RWPE1 (cell line): ENCODE data around the gene TSC22D2.

ENCODE experiments used
- CTCF ChIA-PET: fragments of 350-600 bp; sonication (Branson Sonifier 250); formaldehyde crosslinking; extraction: SDS; loops from one replicate; lab custom pipeline; 2021; lab: Yijun Ruan, JAX
- POLR2A ChIA-PET: fragments of 400-600 bp; formaldehyde crosslinking; extraction: SDS; loops from one replicate; lab custom pipeline; 2020; ENCODE audit warnings: antibody characterized with exemption; ENCODE audit not compliant: low non-redundant PET; lab: Yijun Ruan, JAX
- DNase-seq: peaks from one replicate; pipeline ENCODE4 v3.0.0; 2012; ENCODE audit warnings: low spot score
- H3K27ac ChIP-seq: fragments of 450-650 bp; 2 replicates; pipeline ENCODE4 v1.5.1; 2017
- CTCF ChIP-seq: fragments of 450-650 bp; conservative IDR thresholded peaks from 2 replicates; pipeline ENCODE4 v1.5.1; 2017; ENCODE audit warnings: low read depth, mild to moderate bottlenecking

The TSC22D2 gene

GRCh38 chr3:150391161-150391560 is 16.9 kb upstream of the TSC22D2 start:
- TF ChIP-seq CTCF, result no peak
- CTCF ChIA-PET, result interaction anchor here (0.9 kb wide), 1 partner anchor 13 kb away, joined by 4 read pairs; no protein-coding TSS in a partner anchor
- H3K27ac ChIP-seq, result no peak overlapping the region
- POLR2A ChIA-PET, result no interaction called here
- no peak for DNase-seq

- ChIA-PET POLR2A (no interaction called here), CTCF (no interaction called here)
- no peak for DNase-seq
- TF ChIP-seq CTCF, result no peak
- no peak overlapping the region for H3K27ac ChIP-seq
Measured at GRCh38 chr3:150393745-150394144, 14.4 kb upstream of the TSC22D2 start.

GRCh38 chr3:150394606-150395005 is 13.5 kb upstream of the TSC22D2 start:
- CTCF ChIA-PET, result no interaction called here
- DNase-seq, result no peak
- H3K27ac ChIP-seq, result no peak overlapping the region
- no peak for TF ChIP-seq CTCF
- POLR2A ChIA-PET, result no interaction called here

- POLR2A ChIA-PET, result no interaction called here
- DNase-seq, result no peak
- TF ChIP-seq CTCF, result no peak
- CTCF ChIA-PET, result interaction anchor here (0.6 to 1.1 kb wide), 2 partner anchors 12 to 148 kb away, joined by 3 to 4 read pairs; partner anchors contain the start of gene TSC22D2
- H3K27ac ChIP-seq, result no peak overlapping the region
Measured at GRCh38 chr3:150396491-150396890, 11.6 kb upstream of the TSC22D2 start.

GRCh38 chr3:150396956-150397550 is 11.0 kb upstream of the TSC22D2 start:
- no peak for DNase-seq
- CTCF ChIA-PET, result interaction anchor here (1.1 kb wide), 1 partner anchor 11 kb away, joined by 3 read pairs; the partner anchor contains the start of gene TSC22D2
- no peak for TF ChIP-seq CTCF
- H3K27ac ChIP-seq, result no peak overlapping the region
- POLR2A ChIA-PET, result no interaction called here

GRCh38 chr3:150399060-150399459 is 9.0 kb upstream of the TSC22D2 start:
- ChIA-PET CTCF (interaction anchor here (0.6 kb wide), 1 partner anchor 537 kb away, joined by 4 read pairs; no protein-coding TSS in a partner anchor), POLR2A (no interaction called here)
- no peak for TF ChIP-seq CTCF
- H3K27ac ChIP-seq, result no peak overlapping the region
- DNase-seq, result no peak
